GM12878 (cell line): Measurements from ENCODE around the gene NIBAN1.

Experiments used
- CREM ChIP-seq: IDR thresholded peaks from 2 replicates; pipeline ENCODE4 v1.6.1; 2014; ENCODE audit warnings: antibody characterized with exemption, low read depth
- JUNB ChIP-seq: IDR thresholded peaks from 2 replicates; pipeline ENCODE4 v1.6.1; 2016; ENCODE audit warnings: antibody characterized with exemption, mild to moderate bottlenecking
- MXI1 ChIP-seq: fragments of 150-350 bp; IDR thresholded peaks from 2 replicates; pipeline ENCODE4 v1.6.1; 2011; ENCODE audit warnings: low read depth, mild to moderate bottlenecking, inconsistent platforms, low read length, improper control_type of control experiment
- NBN ChIP-seq: fragments of 450-650 bp; IDR thresholded peaks from 2 replicates; pipeline ENCODE4 v1.6.1; 2016
- NR2C2 ChIP-seq: IDR thresholded peaks from 2 replicates; pipeline ENCODE4 v1.6.1; 2011; ENCODE audit warnings: borderline replicate concordance, low read depth; ENCODE audit not compliant: control insufficient read depth, insufficient read length
- STAT3 ChIP-seq: IDR thresholded peaks from 2 replicates; pipeline ENCODE4 v1.6.1; 2011; ENCODE audit warnings: low read depth, low read length, improper control_type of control experiment
- SUZ12 ChIP-seq: fragments of 200-600 bp; sonication (generic); IDR thresholded peaks from one replicate; pipeline ENCODE4 v1.6.1; 2018; ENCODE audit warnings: antibody characterized with exemption, mild to moderate bottlenecking; ENCODE audit not compliant: unreplicated experiment
- TAF1 ChIP-seq: IDR thresholded peaks from 2 replicates; pipeline ENCODE4 v1.6.1; 2011; ENCODE audit warnings: mild to moderate bottlenecking, low read depth, low read length, borderline replicate concordance
- ZNF622 ChIP-seq: fragments of 450-650 bp; IDR thresholded peaks from 2 replicates; pipeline ENCODE4 v1.6.1; 2017; ENCODE audit warnings: mild to moderate bottlenecking, inconsistent platforms
- TF ChIP-seq, protein P1 (sequence below): IDR thresholded peaks from 2 replicates; pipeline ENCODE4 v1.6.1; 2012; ENCODE audit warnings: low read depth, low read length, improper control_type of control experiment

DNA sequence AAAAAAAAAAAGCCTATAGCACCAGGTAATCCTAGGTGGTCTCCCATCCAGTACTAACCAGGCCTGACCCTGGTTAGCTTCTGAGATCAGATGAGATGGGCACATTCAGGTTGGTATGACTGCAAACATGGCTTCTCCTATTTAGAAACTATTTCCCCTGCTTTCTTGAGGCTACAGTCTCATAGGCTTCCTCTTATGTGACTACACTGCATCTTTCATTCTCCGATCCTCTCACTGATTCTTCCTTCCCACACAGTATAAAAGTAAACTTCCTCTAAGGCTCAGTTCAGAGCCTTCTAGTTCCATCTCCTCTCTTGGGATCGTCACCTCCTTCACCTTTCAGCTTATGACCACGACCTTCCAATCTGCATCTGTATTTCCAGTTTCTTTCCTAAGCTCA is 40.6 kb upstream of the NIBAN1 start:
- TF ChIP-seq NBN (no peak), ZNF622 (no peak), SUZ12 (no peak), STAT3 (no peak), NR2C2 (no peak), MXI1 (no peak), CREM (no peak), JUNB (no peak), TAF1 (no peak)
- TF ChIP-seq, protein P1, sequence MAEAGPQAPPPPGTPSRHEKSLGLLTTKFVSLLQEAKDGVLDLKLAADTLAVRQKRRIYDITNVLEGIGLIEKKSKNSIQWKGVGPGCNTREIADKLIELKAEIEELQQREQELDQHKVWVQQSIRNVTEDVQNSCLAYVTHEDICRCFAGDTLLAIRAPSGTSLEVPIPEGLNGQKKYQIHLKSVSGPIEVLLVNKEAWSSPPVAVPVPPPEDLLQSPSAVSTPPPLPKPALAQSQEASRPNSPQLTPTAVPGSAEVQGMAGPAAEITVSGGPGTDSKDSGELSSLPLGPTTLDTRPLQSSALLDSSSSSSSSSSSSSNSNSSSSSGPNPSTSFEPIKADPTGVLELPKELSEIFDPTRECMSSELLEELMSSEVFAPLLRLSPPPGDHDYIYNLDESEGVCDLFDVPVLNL: no peak
